ENCODE results near the gene DPP6.

The DPP6 gene

DNA sequence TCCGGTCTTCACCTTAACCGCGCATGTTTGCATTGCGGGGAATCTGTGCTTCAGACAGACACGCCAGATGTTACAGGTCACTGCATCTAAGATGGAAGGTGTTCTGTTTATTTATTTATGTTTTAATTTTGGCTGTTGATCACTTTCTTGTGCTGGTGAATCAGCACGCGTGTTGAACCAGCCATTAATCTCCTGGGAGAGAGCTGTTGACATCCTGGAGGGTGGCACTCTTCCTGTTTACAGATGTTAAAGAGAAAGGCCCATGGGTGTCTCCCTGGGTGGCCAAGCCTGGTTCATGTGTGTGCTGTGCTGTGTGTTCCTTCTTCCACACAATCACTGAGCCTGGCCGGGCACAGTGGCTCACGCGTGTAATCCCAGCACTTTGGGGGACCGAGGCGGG is 595.4 kb downstream of the DPP6 start:
- Histone ChIP-seq H3K36me3 (ENCODE audit: control insufficient read depth in 1 of 2, insufficient read depth in 2 of 2, low read length in 2 of 2) (no peaks in the 10 kb centered on the region), H3K4me1 (ENCODE audit: control insufficient read depth in 1 of 2, insufficient read depth in 2 of 2, low read length in 2 of 2) (no peaks in the 10 kb centered on the region), H3K27me3 (ENCODE audit: control insufficient read depth in 1 of 2, insufficient read depth in 2 of 2, low read length in 2 of 2) (no peaks in the 10 kb centered on the region), H3K9me3 (ENCODE audit: control insufficient read depth in 1 of 2, low read length in 2 of 2) (peaks cover 0 to 22% of the 10 kb centered on the region in 2 donors), H3K4me3 (ENCODE audit: low read depth in 1 of 2, low read length in 2 of 2) (no peak overlapping the region), H3K9ac (ENCODE audit: low read depth in 1 of 2, low read length in 2 of 2) (no peak overlapping the region), H3K27ac (ENCODE audit: low read depth, low read length) (no peak overlapping the region)

DNA sequence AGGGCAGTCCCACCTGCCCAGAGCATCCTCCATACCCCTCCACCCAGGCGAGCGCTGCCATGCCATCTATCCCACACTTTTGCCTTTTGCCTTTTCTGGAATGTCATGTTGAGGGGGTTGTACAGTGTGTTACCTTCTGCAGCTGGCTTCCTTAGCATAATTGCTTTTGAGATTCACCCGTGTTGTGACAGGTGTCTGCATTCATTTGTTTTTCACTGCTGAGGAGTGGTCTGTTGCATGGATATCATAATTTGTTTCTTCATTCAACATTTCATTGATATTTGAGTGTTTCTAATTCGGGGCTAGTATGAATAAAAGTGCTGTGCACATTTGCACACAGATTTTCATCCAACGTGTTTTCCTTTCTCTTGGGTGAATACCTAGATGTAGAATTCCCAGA is 596.8 kb downstream of the DPP6 start:
- Histone ChIP-seq H3K4me3 (ENCODE audit: low read depth in 1 of 2, low read length in 2 of 2) (no peak overlapping the region), H3K9ac (ENCODE audit: low read depth in 1 of 2, low read length in 2 of 2) (no peak overlapping the region), H3K9me3 (ENCODE audit: control insufficient read depth in 1 of 2, low read length in 2 of 2) (peaks cover 0 to 23% of the 10 kb centered on the region in 2 donors), H3K27ac (ENCODE audit: low read depth, low read length) (no peak overlapping the region), H3K27me3 (ENCODE audit: control insufficient read depth in 1 of 2, insufficient read depth in 2 of 2, low read length in 2 of 2) (no peaks in the 10 kb centered on the region), H3K36me3 (ENCODE audit: control insufficient read depth in 1 of 2, insufficient read depth in 2 of 2, low read length in 2 of 2) (no peaks in the 10 kb centered on the region), H3K4me1 (ENCODE audit: control insufficient read depth in 1 of 2, insufficient read depth in 2 of 2, low read length in 2 of 2) (no peaks in the 10 kb centered on the region)

DNA sequence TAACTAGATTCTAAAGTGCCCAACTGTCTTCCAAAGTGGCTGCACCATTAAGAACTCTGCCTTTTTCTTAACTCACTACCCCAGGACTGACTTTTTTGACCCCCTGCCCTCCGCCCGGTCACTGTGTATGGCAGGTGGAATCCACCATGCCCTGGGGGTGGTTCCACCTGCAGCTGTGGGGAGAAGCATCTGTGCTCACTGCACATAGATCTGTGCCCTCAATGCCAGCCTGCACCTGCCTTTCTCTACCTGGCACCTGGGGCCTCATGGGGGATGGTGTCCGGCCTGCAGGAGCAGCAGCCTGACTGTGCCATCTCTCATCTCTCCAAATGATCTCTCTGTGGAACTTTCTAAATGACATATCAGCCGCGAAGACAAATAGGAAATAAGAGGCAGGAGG is 597.2 kb downstream of the DPP6 start:
- Histone ChIP-seq H3K27me3 (ENCODE audit: control insufficient read depth in 1 of 2, insufficient read depth in 2 of 2, low read length in 2 of 2) (no peaks in the 10 kb centered on the region), H3K27ac (ENCODE audit: low read depth, low read length) (no peak overlapping the region), H3K9me3 (ENCODE audit: control insufficient read depth in 1 of 2, low read length in 2 of 2) (peaks cover 0 to 21% of the 10 kb centered on the region in 2 donors), H3K36me3 (ENCODE audit: control insufficient read depth in 1 of 2, insufficient read depth in 2 of 2, low read length in 2 of 2) (no peaks in the 10 kb centered on the region), H3K4me3 (ENCODE audit: low read depth in 1 of 2, low read length in 2 of 2) (no peak overlapping the region), H3K9ac (ENCODE audit: low read depth in 1 of 2, low read length in 2 of 2) (no peak overlapping the region), H3K4me1 (ENCODE audit: control insufficient read depth in 1 of 2, insufficient read depth in 2 of 2, low read length in 2 of 2) (no peaks in the 10 kb centered on the region)

DNA sequence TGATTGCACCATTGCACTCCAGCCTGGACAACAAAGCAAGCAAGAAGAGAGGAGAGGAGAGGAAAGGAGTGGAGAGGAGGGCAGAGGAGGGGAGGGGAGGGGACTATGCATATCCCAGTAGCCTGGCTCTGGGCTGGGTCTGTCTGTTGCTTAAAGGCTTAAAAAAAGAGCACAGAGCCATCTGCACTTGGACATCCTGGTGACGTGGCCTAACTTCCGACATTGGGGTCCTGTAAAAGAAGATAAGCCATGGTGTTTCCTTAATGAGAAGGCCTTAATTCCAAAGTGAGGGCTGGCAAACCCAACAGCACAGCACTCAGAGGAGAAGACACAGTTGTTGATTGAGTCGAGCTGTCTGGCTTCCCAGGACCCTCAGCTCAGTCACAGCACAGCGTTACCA is 598.1 kb downstream of the DPP6 start:
- peaks cover 0 to 20% of the 10 kb centered on the region in 2 donors for H3K9me3 ChIP-seq (ENCODE audit: control insufficient read depth in 1 of 2, low read length in 2 of 2)
- no peaks in the 10 kb centered on the region for H3K27me3 ChIP-seq (ENCODE audit: control insufficient read depth in 1 of 2, insufficient read depth in 2 of 2, low read length in 2 of 2)
- no peak overlapping the region for H3K27ac ChIP-seq (ENCODE audit: low read depth, low read length)
- H3K4me1 ChIP-seq (ENCODE audit: control insufficient read depth in 1 of 2, insufficient read depth in 2 of 2, low read length in 2 of 2) = no peaks in the 10 kb centered on the region
- H3K9ac ChIP-seq (ENCODE audit: low read depth in 1 of 2, low read length in 2 of 2) = no peak overlapping the region
- H3K36me3 ChIP-seq (ENCODE audit: control insufficient read depth in 1 of 2, insufficient read depth in 2 of 2, low read length in 2 of 2) = no peaks in the 10 kb centered on the region
- H3K4me3 ChIP-seq (ENCODE audit: low read depth in 1 of 2, low read length in 2 of 2) = no peak overlapping the region

DNA sequence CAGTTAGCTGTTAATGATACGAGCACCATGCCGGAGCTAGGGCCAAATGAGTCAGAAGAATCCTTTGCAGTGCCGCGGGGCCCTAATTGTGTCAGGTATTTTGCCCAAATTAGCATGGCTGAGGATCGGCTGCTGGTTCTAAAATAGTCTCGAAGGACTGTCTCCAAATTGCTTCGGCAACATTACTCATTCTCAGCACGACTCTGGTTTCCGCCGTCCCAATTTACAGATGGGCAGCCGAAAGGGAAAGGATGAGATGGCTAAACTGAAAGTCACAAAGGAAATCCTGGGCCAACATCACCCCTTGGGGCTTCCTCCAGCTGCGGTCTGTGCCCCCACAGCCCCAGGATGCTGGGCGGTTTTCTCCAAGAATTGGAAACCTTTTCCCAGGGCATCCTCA is 599.3 kb downstream of the DPP6 start:
- Histone ChIP-seq H3K9ac (ENCODE audit: low read depth in 1 of 2, low read length in 2 of 2) (no peak overlapping the region), H3K4me3 (ENCODE audit: low read depth in 1 of 2, low read length in 2 of 2) (no peak overlapping the region), H3K27ac (ENCODE audit: low read depth, low read length) (no peak overlapping the region), H3K9me3 (ENCODE audit: control insufficient read depth in 1 of 2, low read length in 2 of 2) (peaks cover 2 to 20% of the 10 kb centered on the region in 2 donors), H3K36me3 (ENCODE audit: control insufficient read depth in 1 of 2, insufficient read depth in 2 of 2, low read length in 2 of 2) (no peaks in the 10 kb centered on the region), H3K27me3 (ENCODE audit: control insufficient read depth in 1 of 2, insufficient read depth in 2 of 2, low read length in 2 of 2) (no peaks in the 10 kb centered on the region), H3K4me1 (ENCODE audit: control insufficient read depth in 1 of 2, insufficient read depth in 2 of 2, low read length in 2 of 2) (no peaks in the 10 kb centered on the region)

DNA sequence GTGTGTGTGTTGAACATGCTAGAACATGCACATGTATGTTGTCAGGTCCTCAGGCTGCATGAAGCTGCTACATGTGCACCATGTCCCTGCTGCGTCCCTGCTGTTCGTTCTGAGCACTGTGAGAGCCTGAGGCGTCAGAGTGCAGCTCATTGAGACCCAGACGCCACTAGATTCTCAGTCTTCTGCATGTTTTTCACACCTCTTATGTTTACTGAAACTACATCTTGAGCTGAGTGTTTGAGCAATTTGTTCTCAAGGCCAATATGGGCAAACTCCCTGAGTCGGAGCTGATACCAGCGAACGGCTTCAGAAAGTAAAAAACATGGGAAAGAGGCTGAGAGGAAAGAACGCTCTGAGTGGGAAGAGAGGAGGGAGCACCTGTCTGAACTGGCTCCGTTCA is 600.4 kb downstream of the DPP6 start:
- Histone ChIP-seq H3K27ac (ENCODE audit: low read depth, low read length) (no peak overlapping the region), H3K27me3 (ENCODE audit: control insufficient read depth in 1 of 2, insufficient read depth in 2 of 2, low read length in 2 of 2) (no peaks in the 10 kb centered on the region), H3K36me3 (ENCODE audit: control insufficient read depth in 1 of 2, insufficient read depth in 2 of 2, low read length in 2 of 2) (no peaks in the 10 kb centered on the region), H3K4me1 (ENCODE audit: control insufficient read depth in 1 of 2, insufficient read depth in 2 of 2, low read length in 2 of 2) (no peaks in the 10 kb centered on the region), H3K9ac (ENCODE audit: low read depth in 1 of 2, low read length in 2 of 2) (no peak overlapping the region), H3K4me3 (ENCODE audit: low read depth in 1 of 2, low read length in 2 of 2) (no peak overlapping the region), H3K9me3 (ENCODE audit: control insufficient read depth in 1 of 2, low read length in 2 of 2) (peaks cover 2 to 20% of the 10 kb centered on the region in 2 donors)

DNA sequence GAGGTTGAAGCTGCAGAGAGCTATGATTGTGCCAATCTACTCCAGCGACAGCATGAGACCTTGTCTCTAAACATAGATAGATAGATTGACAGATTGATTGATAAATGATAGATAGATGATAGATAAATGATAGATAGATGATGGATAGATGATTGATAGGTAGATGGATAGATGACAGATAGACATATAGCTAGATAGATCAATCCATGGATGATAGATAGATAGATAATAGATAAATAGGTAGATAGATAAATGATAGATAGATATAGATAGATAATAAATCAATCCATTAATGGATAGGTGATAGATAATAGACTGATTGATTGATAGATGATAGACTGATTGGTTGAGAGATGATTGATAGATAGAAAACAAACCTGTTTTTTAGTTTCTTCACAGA is 601.1 kb downstream of the DPP6 start:
- H3K4me1 ChIP-seq (ENCODE audit: control insufficient read depth in 1 of 2, insufficient read depth in 2 of 2, low read length in 2 of 2) = no peaks in the 10 kb centered on the region
- H3K9ac ChIP-seq (ENCODE audit: low read depth in 1 of 2, low read length in 2 of 2) = no peak overlapping the region
- H3K4me3 ChIP-seq (ENCODE audit: low read depth in 1 of 2, low read length in 2 of 2) = no peak overlapping the region
- H3K36me3 ChIP-seq (ENCODE audit: control insufficient read depth in 1 of 2, insufficient read depth in 2 of 2, low read length in 2 of 2) = no peaks in the 10 kb centered on the region
- no peaks in the 10 kb centered on the region for H3K27me3 ChIP-seq (ENCODE audit: control insufficient read depth in 1 of 2, insufficient read depth in 2 of 2, low read length in 2 of 2)
- peaks cover 2 to 20% of the 10 kb centered on the region in 2 donors for H3K9me3 ChIP-seq (ENCODE audit: control insufficient read depth in 1 of 2, low read length in 2 of 2)
- H3K27ac ChIP-seq (ENCODE audit: low read depth, low read length) = no peak overlapping the region

DNA sequence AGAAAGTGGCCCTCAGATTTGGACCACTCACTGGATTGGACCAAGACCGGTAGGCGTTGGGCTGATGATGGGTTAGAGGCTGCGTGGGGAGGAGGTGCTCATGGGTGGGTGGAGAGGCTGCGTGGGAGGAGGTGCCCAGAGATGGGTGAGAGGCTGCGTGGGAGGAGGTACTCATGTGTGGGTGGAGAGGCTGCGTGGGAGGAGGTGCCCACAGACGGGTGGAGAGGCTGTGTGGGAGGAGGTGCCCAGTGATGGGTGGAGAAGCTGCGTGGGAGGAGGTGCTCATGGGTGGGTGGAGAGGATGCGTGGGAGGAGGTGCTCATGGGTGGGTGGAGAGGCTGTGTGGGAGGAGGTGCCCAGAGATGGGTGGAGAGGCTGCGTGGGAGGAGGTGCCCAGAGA is 604.4 kb downstream of the DPP6 start:
- H3K4me3 ChIP-seq (ENCODE audit: low read depth in 1 of 2, low read length in 2 of 2) = no peak overlapping the region
- no peaks in the 10 kb centered on the region for H3K36me3 ChIP-seq (ENCODE audit: control insufficient read depth in 1 of 2, insufficient read depth in 2 of 2, low read length in 2 of 2)
- no peak overlapping the region for H3K27ac ChIP-seq (ENCODE audit: low read depth, low read length)
- no peaks in the 10 kb centered on the region for H3K27me3 ChIP-seq (ENCODE audit: control insufficient read depth in 1 of 2, insufficient read depth in 2 of 2, low read length in 2 of 2)
- H3K9ac ChIP-seq (ENCODE audit: low read depth in 1 of 2, low read length in 2 of 2) = no peak overlapping the region
- no peaks in the 10 kb centered on the region for H3K4me1 ChIP-seq (ENCODE audit: control insufficient read depth in 1 of 2, insufficient read depth in 2 of 2, low read length in 2 of 2)
- peaks cover 5 to 11% of the 10 kb centered on the region in 2 donors for H3K9me3 ChIP-seq (ENCODE audit: control insufficient read depth in 1 of 2, low read length in 2 of 2)

DNA sequence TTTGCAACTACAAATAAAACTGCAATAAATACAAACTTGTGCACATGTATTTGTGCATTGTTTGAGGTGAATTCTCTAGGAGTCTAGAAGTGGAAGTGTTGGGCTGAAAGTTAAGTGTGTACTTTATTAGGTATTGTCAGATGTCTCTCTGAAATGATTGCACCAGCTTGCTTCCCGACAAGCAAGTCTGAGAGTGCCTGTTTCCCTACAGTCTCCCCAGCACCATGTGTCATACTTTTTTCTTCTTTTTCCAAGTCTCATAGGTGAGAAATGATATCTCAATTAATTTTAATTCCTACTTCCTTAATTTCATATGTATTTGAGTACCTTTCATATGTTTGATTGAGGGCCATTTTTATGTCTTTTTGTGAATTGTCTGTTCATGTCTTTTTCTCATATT is 614.6 kb downstream of the DPP6 start:
- Histone ChIP-seq H3K27ac (ENCODE audit: low read depth, low read length) (no peak overlapping the region), H3K36me3 (ENCODE audit: control insufficient read depth in 1 of 2, insufficient read depth in 2 of 2, low read length in 2 of 2) (no peaks in the 10 kb centered on the region), H3K4me1 (ENCODE audit: control insufficient read depth in 1 of 2, insufficient read depth in 2 of 2, low read length in 2 of 2) (no peaks in the 10 kb centered on the region), H3K9ac (ENCODE audit: low read depth in 1 of 2, low read length in 2 of 2) (no peak overlapping the region), H3K4me3 (ENCODE audit: low read depth in 1 of 2, low read length in 2 of 2) (no peak overlapping the region), H3K9me3 (ENCODE audit: control insufficient read depth in 1 of 2, low read length in 2 of 2) (peaks cover 17 to 20% of the 10 kb centered on the region in 2 donors), H3K27me3 (ENCODE audit: control insufficient read depth in 1 of 2, insufficient read depth in 2 of 2, low read length in 2 of 2) (no peaks in the 10 kb centered on the region)

DNA sequence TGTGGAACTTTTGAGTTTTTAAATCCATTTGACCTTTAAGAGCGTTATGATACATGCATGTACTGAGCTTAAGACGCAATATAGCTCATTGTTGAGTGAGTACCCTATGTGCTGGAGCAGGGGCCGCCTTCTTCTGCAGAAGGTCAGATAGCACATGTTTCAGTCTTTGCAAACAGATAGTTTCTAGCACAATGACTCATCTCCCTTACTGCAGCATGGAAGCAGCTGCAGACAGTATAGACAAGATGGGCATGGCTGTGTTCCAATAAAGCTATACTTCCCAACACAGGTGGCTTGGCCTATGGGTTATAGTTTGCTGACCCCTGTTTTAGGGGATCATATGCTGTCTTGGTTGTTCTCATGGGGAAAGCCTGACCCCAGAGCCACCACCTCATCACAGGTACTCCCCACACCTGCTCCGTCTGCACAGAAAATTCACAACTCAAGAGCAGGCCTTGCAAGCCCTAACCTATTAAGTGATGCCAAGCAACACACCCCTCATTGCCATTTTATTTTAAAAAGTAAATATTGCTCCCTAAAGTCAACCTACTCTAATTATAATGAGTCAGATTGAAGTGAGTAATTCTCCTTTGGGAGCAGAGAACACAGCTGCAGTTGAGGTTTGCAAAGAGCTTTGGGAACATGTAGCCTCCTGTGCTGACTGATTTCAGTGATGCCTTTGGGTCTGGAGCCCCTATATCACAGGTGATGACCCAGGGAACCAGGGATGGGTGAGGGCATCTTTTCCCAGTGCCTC is 620.6 kb downstream of the DPP6 start:
- Histone ChIP-seq H3K9ac (ENCODE audit: low read depth in 1 of 2, low read length in 2 of 2) (no peak overlapping the region), H3K4me1 (ENCODE audit: control insufficient read depth in 1 of 2, insufficient read depth in 2 of 2, low read length in 2 of 2) (no peaks in the 10 kb centered on the region), H3K27me3 (ENCODE audit: control insufficient read depth in 1 of 2, insufficient read depth in 2 of 2, low read length in 2 of 2) (no peaks in the 10 kb centered on the region), H3K9me3 (ENCODE audit: control insufficient read depth in 1 of 2, low read length in 2 of 2) (peaks cover 0 to 9% of the 10 kb centered on the region in 2 donors), H3K36me3 (ENCODE audit: control insufficient read depth in 1 of 2, insufficient read depth in 2 of 2, low read length in 2 of 2) (no peaks in the 10 kb centered on the region), H3K27ac (ENCODE audit: low read depth, low read length) (no peak overlapping the region), H3K4me3 (ENCODE audit: low read depth in 1 of 2, low read length in 2 of 2) (no peak overlapping the region)
